Neural crest cell (in vitro differentiated cells): ENCODE data around the gene MRGPRE. TPM values are rescaled to one million over a fixed set of nuclear protein-coding genes. Genes with fewer than 3 reads are reported as not detected.

Experiments
- DNase-seq: peaks from one replicate; pipeline ENCODE4 v3.0.0; 2021; ENCODE audit warnings: low read depth, mixed read lengths, low spot score
- H3K27ac Mint-ChIP-seq: one replicate; pipeline ENCODE4 v1.8.0; 2021; ENCODE audit warnings: mild to moderate bottlenecking, mixed read lengths; ENCODE audit not compliant: unreplicated experiment
- H3K27me3 Mint-ChIP-seq: 2 replicates; pipeline ENCODE4 v1.8.0; 2021; ENCODE audit warnings: low read depth, mild to moderate bottlenecking, mixed read lengths
- H3K36me3 Mint-ChIP-seq: 2 replicates; pipeline ENCODE4 v1.8.0; 2021; ENCODE audit warnings: low read depth, mild to moderate bottlenecking, mixed read lengths
- H3K4me1 Mint-ChIP-seq: 2 replicates; pipeline ENCODE4 v1.8.0; 2021; ENCODE audit warnings: mixed read lengths
- H3K4me3 Mint-ChIP-seq: one replicate; pipeline ENCODE4 v1.8.0; 2021; ENCODE audit warnings: mild to moderate bottlenecking, mixed read lengths
- H3K9me3 Mint-ChIP-seq: 2 replicates; pipeline ENCODE4 v1.8.0; 2021; ENCODE audit warnings: mixed read lengths
- total RNA-seq: library from RNA; stranded (reverse); gene quantifications from 2 replicates; pipeline ENCODE4 v1.2.1, GENCODE V29; 2021
- TF ChIP-seq, protein P1 (sequence below): fragments of 200-600 bp; sonication (generic); conservative IDR thresholded peaks from 2 replicates; pipeline ENCODE4 v1.5.0; 2021; ENCODE audit warnings: antibody characterized with exemption, mild to moderate bottlenecking

MRGPRE gene
- total RNA-seq, 1 donor from 2014 or later = not detected

GRCh38 chr11:3222941-3223915 lies 9.0 kb downstream of the MRGPRE start:
- Mint-ChIP-seq H3K9me3 (no peaks in the 10 kb centered on the region), H3K27ac (no peak overlapping the region), H3K4me1 (peaks cover 5% of the 10 kb centered on the region), H3K36me3 (no peaks in the 10 kb centered on the region), H3K4me3 (no peak overlapping the region), H3K27me3 (peaks cover 4% of the 10 kb centered on the region)
- TF ChIP-seq, protein P1, sequence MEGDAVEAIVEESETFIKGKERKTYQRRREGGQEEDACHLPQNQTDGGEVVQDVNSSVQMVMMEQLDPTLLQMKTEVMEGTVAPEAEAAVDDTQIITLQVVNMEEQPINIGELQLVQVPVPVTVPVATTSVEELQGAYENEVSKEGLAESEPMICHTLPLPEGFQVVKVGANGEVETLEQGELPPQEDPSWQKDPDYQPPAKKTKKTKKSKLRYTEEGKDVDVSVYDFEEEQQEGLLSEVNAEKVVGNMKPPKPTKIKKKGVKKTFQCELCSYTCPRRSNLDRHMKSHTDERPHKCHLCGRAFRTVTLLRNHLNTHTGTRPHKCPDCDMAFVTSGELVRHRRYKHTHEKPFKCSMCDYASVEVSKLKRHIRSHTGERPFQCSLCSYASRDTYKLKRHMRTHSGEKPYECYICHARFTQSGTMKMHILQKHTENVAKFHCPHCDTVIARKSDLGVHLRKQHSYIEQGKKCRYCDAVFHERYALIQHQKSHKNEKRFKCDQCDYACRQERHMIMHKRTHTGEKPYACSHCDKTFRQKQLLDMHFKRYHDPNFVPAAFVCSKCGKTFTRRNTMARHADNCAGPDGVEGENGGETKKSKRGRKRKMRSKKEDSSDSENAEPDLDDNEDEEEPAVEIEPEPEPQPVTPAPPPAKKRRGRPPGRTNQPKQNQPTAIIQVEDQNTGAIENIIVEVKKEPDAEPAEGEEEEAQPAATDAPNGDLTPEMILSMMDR = no peak
- no peak for DNase-seq

DNA sequence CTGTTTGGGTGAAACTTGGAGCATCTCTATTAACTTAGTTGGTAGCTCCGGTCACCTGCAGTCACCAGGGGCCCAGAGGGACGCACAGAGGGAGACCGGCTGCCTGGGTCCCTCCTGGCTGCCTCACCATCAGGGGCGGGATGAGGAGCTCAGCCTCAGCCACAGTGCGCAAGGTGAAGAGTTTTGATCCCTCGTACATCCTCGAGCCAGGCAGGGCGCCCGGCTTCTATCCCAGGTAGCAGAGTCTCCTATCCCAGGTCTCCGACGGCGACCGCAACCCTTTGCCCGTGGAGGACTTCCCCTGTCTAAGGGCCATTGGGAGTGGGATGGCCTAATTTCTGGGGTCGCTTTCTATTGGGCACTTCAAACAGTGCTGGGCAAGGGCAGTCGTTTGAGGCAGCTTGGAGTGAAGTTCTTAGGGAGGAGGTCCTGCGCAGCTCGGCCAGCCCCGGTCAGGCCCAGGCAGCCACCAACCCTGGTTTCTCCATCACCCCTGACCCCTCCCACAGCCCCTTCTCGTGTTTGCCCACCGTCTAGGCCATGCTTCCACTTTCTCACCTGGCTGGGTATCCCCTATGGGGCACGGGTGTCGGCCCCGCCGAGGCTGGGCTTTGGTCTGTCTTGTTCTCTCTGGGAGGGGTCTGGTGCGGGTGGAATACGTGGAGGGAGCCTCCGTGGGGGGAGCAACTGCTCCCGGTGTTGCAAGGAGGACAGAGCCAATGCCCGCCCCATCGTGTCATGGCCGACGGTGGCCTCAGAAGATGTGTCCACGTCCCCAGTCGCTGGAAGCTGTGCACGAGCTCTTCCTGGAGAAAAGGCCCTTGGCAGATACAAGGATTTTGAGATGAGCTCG lies 10.0 kb downstream of the MRGPRE start:
- no peak for DNase-seq
- Mint-ChIP-seq H3K27me3 (peaks cover 4% of the 10 kb centered on the region), H3K4me3 (no peak overlapping the region), H3K36me3 (no peaks in the 10 kb centered on the region), H3K27ac (no peak overlapping the region), H3K4me1 (peaks cover 5% of the 10 kb centered on the region), H3K9me3 (no peaks in the 10 kb centered on the region)
- TF ChIP-seq, protein P1 = no peak

- Mint-ChIP-seq H3K36me3 (no peaks in the 10 kb centered on the region), H3K27me3 (peaks cover 10% of the 10 kb centered on the region), H3K9me3 (no peaks in the 10 kb centered on the region), H3K4me1 (peaks cover 9% of the 10 kb centered on the region), H3K4me3 (no peak overlapping the region), H3K27ac (no peak overlapping the region)
- no peak for DNase-seq
- TF ChIP-seq, protein P1 = no peak
Measured at GRCh38 chr11:3221408-3222002, 10.7 kb downstream of the MRGPRE start.

- no peak overlapping the region for H3K27ac Mint-ChIP-seq
- no peak overlapping the region for H3K4me3 Mint-ChIP-seq
- peaks cover 13% of the 10 kb centered on the region for H3K27me3 Mint-ChIP-seq
- TF ChIP-seq, protein P1 = no peak
- no peaks in the 10 kb centered on the region for H3K9me3 Mint-ChIP-seq
- no peak for DNase-seq
- peaks cover 9% of the 10 kb centered on the region for H3K4me1 Mint-ChIP-seq
- no peaks in the 10 kb centered on the region for H3K36me3 Mint-ChIP-seq
Measured at GRCh38 chr11:3220521-3221407, 11.5 kb downstream of the MRGPRE start.
